Lower leg skin (tissue), 3 donors: ENCODE data around the gene ASXL1.

Experiments used
- POLR2A ChIP-seq, 2 donors: fragments of 450-650 bp; IDR thresholded peaks; one replicate each; pipeline ENCODE4 v1.6.1; 2016 to 2017; ENCODE audit warnings: antibody characterized with exemption in 2 of 2, mild to moderate bottlenecking in 1 of 2, moderate library complexity in 1 of 2
- TF ChIP-seq, protein P1 (sequence below), 3 donors: fragments of 450-650 bp; IDR thresholded peaks; one replicate each; pipeline ENCODE4 v1.5.1; 2016; ENCODE audit warnings: antibody characterized with exemption in 3 of 3, mild to moderate bottlenecking in 3 of 3, moderate library complexity in 2 of 3

DNA sequence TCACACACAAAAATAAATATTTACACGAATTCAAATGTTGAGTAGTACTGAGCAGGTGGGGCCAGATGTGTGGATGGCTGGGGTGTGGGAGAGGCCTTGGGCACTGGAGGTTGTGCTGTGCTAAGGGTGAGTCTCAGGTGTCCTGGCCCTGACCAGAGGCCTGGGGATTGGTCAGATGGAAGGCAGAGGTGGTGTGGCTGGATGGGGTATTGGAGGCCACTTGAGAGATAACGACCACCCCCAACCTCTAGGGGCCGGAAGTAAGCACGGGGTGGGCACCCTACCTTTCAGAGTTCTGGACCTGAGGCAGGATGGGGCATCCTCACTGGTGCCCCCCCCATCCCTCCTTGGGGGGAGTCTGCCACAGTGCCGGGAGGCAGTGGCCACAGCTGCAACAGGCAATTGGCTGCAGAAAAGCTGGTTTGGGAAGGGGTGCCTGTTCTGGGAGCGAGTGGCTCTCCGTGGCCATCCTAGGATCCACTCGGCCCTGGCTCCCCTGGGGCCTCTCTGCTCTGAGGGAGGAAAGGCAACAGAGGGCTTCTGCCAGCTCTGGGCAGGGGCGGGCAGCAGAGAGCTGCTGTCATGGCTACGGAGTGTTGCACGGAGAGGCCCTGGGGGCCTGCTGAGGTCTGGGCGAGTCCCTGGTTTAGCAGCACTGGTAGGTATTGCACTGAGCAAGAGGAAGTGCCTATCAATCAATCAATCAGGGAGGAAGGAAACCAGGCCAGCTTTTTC, 87.6 kb downstream of the ASXL1 start:
- TF ChIP-seq, protein P1, sequence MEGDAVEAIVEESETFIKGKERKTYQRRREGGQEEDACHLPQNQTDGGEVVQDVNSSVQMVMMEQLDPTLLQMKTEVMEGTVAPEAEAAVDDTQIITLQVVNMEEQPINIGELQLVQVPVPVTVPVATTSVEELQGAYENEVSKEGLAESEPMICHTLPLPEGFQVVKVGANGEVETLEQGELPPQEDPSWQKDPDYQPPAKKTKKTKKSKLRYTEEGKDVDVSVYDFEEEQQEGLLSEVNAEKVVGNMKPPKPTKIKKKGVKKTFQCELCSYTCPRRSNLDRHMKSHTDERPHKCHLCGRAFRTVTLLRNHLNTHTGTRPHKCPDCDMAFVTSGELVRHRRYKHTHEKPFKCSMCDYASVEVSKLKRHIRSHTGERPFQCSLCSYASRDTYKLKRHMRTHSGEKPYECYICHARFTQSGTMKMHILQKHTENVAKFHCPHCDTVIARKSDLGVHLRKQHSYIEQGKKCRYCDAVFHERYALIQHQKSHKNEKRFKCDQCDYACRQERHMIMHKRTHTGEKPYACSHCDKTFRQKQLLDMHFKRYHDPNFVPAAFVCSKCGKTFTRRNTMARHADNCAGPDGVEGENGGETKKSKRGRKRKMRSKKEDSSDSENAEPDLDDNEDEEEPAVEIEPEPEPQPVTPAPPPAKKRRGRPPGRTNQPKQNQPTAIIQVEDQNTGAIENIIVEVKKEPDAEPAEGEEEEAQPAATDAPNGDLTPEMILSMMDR (IDR thresholded peaks at IDR 0.05), result no peak
- TF ChIP-seq POLR2A (IDR thresholded peaks at IDR 0.05), result no peak
